Mesothelial cell of epicardium (in vitro differentiated cells): ENCODE results near the gene TYSND1. TPM values are rescaled to one million over a fixed set of nuclear protein-coding genes. Genes with fewer than 3 reads are reported as not detected.
A peak's percentile ranks its signal among the peaks of the same experiment; 100 is the strongest.

Experiments
- DNase-seq, 2 experiments: peaks; one replicate each; pipeline ENCODE4 v3.0.0; 2021; ENCODE audit warnings: low spot score in 2 of 2; ENCODE audit not compliant: unreplicated experiment in 2 of 2
- H3K27ac Mint-ChIP-seq: 2 replicates; pipeline ENCODE4 v1.8.0; 2021; ENCODE audit warnings: mixed read lengths
- H3K27me3 Mint-ChIP-seq: 2 replicates; pipeline ENCODE4 v1.8.0; 2021; ENCODE audit warnings: low read depth, mixed read lengths
- H3K36me3 Mint-ChIP-seq: 2 replicates; pipeline ENCODE4 v1.8.0; 2021; ENCODE audit warnings: mixed read lengths
- H3K4me1 Mint-ChIP-seq: 2 replicates; pipeline ENCODE4 v1.8.0; 2021; ENCODE audit warnings: mixed read lengths
- H3K4me3 Mint-ChIP-seq: 2 replicates; pipeline ENCODE4 v1.8.0; 2021; ENCODE audit warnings: mild to moderate bottlenecking, moderate library complexity, mixed read lengths
- H3K9me3 Mint-ChIP-seq: 2 replicates; pipeline ENCODE4 v1.8.0; 2021; ENCODE audit warnings: mixed read lengths
- total RNA-seq: library from RNA; stranded (reverse); gene quantifications from 3 replicates; pipeline ENCODE4 v1.2.1, GENCODE V29; 2021
- TF ChIP-seq, protein P1 (sequence below): fragments of 200-600 bp; sonication (generic); IDR thresholded peaks from one replicate; pipeline ENCODE4 v1.5.0; 2021; ENCODE audit warnings: antibody characterized with exemption; ENCODE audit not compliant: unreplicated experiment

TYSND1 gene
- total RNA-seq, 1 donor from 2014 or later, result 19.9 TPM

DNA sequence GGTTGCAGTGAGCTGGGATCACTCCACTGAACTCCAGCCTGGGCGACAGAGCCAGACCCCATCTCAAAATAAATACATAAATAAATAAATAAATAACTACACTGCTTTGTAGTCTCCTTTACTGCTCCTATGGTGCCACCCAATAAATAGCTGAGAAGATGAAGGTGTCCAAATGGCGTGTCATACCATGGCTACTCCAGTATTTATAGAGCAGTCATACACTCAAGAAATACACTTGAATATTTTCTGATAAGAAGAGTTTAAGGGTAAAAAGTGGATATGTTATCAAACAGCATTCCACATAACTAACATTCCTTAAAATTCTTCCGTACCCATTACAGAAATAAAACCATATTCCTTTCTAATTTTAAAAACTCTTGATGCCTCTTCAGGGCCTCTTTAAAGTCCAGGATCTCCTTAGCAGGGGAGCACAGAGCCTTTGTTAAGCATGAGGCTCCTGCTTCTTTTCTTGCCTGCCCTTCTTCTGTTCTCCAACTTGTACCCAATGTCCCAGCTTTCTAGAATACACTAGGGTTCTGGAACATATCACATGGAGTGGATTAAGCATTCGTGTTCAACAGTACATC lies 31.7 kb upstream of the TYSND1 start:
- TF ChIP-seq, protein P1, sequence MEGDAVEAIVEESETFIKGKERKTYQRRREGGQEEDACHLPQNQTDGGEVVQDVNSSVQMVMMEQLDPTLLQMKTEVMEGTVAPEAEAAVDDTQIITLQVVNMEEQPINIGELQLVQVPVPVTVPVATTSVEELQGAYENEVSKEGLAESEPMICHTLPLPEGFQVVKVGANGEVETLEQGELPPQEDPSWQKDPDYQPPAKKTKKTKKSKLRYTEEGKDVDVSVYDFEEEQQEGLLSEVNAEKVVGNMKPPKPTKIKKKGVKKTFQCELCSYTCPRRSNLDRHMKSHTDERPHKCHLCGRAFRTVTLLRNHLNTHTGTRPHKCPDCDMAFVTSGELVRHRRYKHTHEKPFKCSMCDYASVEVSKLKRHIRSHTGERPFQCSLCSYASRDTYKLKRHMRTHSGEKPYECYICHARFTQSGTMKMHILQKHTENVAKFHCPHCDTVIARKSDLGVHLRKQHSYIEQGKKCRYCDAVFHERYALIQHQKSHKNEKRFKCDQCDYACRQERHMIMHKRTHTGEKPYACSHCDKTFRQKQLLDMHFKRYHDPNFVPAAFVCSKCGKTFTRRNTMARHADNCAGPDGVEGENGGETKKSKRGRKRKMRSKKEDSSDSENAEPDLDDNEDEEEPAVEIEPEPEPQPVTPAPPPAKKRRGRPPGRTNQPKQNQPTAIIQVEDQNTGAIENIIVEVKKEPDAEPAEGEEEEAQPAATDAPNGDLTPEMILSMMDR, result no peak
- Mint-ChIP-seq H3K4me1 (no peaks in the 10 kb centered on the region), H3K27me3 (peaks cover 12% of the 10 kb centered on the region), H3K27ac (no peak overlapping the region), H3K4me3 (no peak overlapping the region), H3K36me3 (no peaks in the 10 kb centered on the region), H3K9me3 (peaks cover 14% of the 10 kb centered on the region)
- DNase-seq, result no peak

DNA sequence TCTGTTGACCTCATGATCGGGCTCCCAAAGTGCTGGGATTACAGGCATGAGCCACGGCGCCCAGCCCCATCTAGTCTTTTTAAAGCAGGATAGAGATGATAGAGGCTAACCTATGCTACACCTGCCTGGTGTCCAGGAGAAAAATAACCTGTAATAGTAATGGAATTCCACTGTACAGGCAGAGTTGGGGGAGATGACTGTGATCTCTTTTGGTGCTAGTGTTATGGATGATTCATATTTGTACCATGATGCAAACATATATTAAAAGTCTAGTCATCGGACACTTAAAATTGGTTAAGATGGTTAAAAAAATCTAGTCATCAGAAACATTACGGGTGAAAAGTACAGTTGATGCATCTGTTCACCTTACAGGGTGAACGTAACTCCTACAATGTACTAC lies 29.9 kb upstream of the TYSND1 start:
- Mint-ChIP-seq H3K27ac (no peak overlapping the region), H3K4me1 (no peaks in the 10 kb centered on the region), H3K36me3 (no peaks in the 10 kb centered on the region), H3K9me3 (peaks cover 14% of the 10 kb centered on the region), H3K4me3 (no peak overlapping the region), H3K27me3 (peaks cover 6% of the 10 kb centered on the region)
- TF ChIP-seq, protein P1, result no peak
- no peak for DNase-seq

DNA sequence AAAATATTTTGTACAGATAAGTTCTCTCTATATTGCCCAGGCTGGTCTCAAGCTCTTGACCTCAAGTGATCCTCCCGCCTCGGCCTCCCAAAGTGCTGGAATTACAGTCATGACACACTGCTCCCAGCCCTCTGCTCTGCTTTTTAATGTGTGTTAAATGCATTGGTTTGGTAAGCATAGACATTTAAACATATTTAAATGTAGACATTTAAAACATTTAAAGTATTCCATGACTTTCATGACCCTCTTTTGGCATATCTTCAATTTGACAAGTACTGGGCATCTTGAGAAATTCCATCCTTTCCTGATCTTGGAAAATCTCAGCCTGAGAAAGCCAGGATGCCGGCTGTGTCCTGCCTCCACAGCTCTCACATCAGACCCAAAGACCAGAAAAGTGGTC lies 29.0 kb upstream of the TYSND1 start:
- no peaks in the 10 kb centered on the region for H3K36me3 Mint-ChIP-seq
- H3K9me3 Mint-ChIP-seq, result peaks cover 16% of the 10 kb centered on the region
- peaks cover 3% of the 10 kb centered on the region for H3K4me1 Mint-ChIP-seq
- no peak overlapping the region for H3K27ac Mint-ChIP-seq
- no peak overlapping the region for H3K4me3 Mint-ChIP-seq
- TF ChIP-seq, protein P1, result no peak
- no peak for DNase-seq
- H3K27me3 Mint-ChIP-seq, result peaks cover 2% of the 10 kb centered on the region

DNA sequence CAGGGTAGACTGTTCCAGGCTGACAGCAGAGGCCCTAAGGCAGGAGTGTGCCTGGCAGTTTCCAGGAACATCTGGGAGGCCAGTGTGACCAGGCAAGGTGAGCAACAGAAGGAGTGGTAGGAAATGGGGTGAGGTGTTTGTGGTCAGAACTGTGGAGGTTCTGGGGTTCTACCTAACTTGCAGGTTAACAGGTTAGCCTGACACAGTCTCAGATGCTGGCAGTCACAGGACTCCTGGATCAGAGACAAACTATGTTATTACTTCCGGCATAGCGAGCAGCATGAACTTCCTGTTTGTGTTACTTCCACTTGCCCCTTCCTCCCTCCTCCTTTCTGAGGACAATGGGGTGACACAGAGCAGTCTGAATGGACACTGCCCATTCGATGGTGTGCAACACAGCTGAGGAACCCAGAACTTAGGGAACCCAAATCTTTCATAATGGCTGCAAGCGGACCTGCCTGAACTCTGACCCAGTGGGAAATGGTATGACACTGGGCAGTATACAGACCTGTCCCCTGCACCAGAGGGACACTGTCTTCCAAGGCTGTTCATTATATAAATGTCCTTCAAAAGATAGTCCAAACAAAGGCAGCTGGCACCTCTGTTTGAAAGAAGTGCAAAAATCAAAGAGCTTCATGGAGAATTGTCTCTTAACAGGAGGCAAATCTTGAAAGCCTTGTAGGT lies 27.7 kb upstream of the TYSND1 start:
- H3K9me3 Mint-ChIP-seq, result peaks cover 3% of the 10 kb centered on the region
- no peak overlapping the region for H3K27ac Mint-ChIP-seq
- no peaks in the 10 kb centered on the region for H3K36me3 Mint-ChIP-seq
- TF ChIP-seq, protein P1, result no peak
- no peak overlapping the region for H3K4me3 Mint-ChIP-seq
- H3K27me3 Mint-ChIP-seq, result no peaks in the 10 kb centered on the region
- DNase-seq, result no peak
- H3K4me1 Mint-ChIP-seq, result peaks cover 8% of the 10 kb centered on the region

DNA sequence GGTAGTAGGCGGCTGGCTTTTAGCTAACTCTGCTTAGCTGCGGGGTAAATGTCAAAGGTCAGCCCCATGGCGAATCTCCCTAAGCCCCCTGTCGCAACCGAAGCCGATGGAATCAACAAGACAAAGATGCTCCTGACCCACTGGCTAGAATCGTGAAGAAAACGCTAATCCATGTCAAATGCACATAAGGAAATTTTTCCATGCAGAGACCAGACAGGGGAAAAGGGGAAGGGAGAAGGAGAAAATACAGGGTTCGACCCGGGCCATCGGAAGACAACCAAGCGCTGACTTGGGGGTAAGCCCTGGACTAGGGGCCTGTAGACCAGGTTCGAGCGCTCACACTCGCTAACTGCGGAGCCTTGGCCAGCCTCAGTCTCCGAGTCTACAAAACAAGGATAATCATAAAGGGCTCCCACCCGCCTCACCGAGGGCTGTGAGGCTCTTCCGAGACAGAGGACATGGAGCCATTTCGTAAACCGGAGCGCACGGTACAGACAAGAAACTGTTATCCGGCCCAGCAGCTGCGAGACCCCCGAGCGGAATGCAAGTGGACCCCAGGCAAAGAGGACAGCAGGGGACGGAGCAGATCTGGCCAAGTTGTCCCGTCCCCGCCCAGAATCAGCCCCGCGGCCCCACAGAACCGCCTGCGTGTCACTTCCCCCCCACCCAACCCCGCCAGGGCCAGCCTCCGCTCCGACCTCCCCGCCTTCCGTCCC lies 23.3 kb upstream of the TYSND1 start:
- H3K4me1 Mint-ChIP-seq, result peaks cover 21% of the 10 kb centered on the region
- TF ChIP-seq, protein P1, result no peak
- no peak for DNase-seq
- H3K36me3 Mint-ChIP-seq, result peaks cover 4% of the 10 kb centered on the region
- peak overlapping the region; percentile 96 for H3K4me3 Mint-ChIP-seq
- no peaks in the 10 kb centered on the region for H3K27me3 Mint-ChIP-seq
- peaks cover 3% of the 10 kb centered on the region for H3K9me3 Mint-ChIP-seq
- H3K27ac Mint-ChIP-seq, result peak overlapping the region; percentile 98
